ENCODE measurements around the gene MYL3.

The MYL3 gene

GRCh38 chr3:46880884-46881595 lies 17.8 kb upstream of the MYL3 start:
- no peaks in the 10 kb centered on the region for H3K9me3 ChIP-seq (ENCODE audit: severe bottlenecking)
- TF ChIP-seq CTCF (IDR thresholded peaks at IDR 0.05; ENCODE audit: low read depth, low read length): no peak
- H3K36me3 ChIP-seq: no peaks in the 10 kb centered on the region
- no peak overlapping the region for H3K27ac ChIP-seq
- no peak overlapping the region for H3K4me3 ChIP-seq (ENCODE audit: low read depth, low read length)
- peaks cover 15% of the 10 kb centered on the region for H3K27me3 ChIP-seq (ENCODE audit: insufficient read depth, low read depth, severe bottlenecking)
- DNase-seq: no peak

GRCh38 chr3:46878781-46879436 lies 15.7 kb upstream of the MYL3 start:
- no peaks in the 10 kb centered on the region for H3K9me3 ChIP-seq (ENCODE audit: severe bottlenecking)
- H3K4me3 ChIP-seq (ENCODE audit: low read depth, low read length): no peak overlapping the region
- H3K27ac ChIP-seq: no peak overlapping the region
- no peaks in the 10 kb centered on the region for H3K36me3 ChIP-seq
- peaks cover 9% of the 10 kb centered on the region for H3K27me3 ChIP-seq (ENCODE audit: insufficient read depth, low read depth, severe bottlenecking)
- peak; percentile 73 for DNase-seq
- TF ChIP-seq CTCF (IDR thresholded peaks at IDR 0.05; ENCODE audit: low read depth, low read length): 0 out of 2 replicates have a peak, but pooled peaks have one; percentile 6

GRCh38 chr3:46877406-46878125 lies 14.3 kb upstream of the MYL3 start, which contains the start of gene PTH1R:
Gene PTH1R, plus strand, starts transcription at chr3:46877721. Its CDS starts 5,839 bp downstream, at chr3:46883560.
- no peak within 1 kb of the TSS for H3K27ac ChIP-seq
- no peaks in the 10 kb centered on the region for H3K36me3 ChIP-seq
- no peak for DNase-seq
- H3K27me3 ChIP-seq (ENCODE audit: insufficient read depth, low read depth, severe bottlenecking): peaks cover 2% of the 10 kb centered on the region
- no peak for TF ChIP-seq CTCF (IDR thresholded peaks at IDR 0.05; ENCODE audit: low read depth, low read length)
- no peaks in the 10 kb centered on the region for H3K9me3 ChIP-seq (ENCODE audit: severe bottlenecking)
- no peak within 1 kb of the TSS for H3K4me3 ChIP-seq (ENCODE audit: low read depth, low read length)

GRCh38 chr3:46876313-46877300 lies 13.4 kb upstream of the MYL3 start:
- Histone ChIP-seq H3K4me3 (ENCODE audit: low read depth, low read length) (no peak overlapping the region), H3K27me3 (ENCODE audit: insufficient read depth, low read depth, severe bottlenecking) (no peaks in the 10 kb centered on the region), H3K36me3 (no peaks in the 10 kb centered on the region), H3K27ac (no peak overlapping the region), H3K9me3 (ENCODE audit: severe bottlenecking) (no peaks in the 10 kb centered on the region)
- no peak for DNase-seq
- TF ChIP-seq CTCF (IDR thresholded peaks at IDR 0.05; ENCODE audit: low read depth, low read length): no peak

- no peak overlapping the region for H3K4me3 ChIP-seq (ENCODE audit: low read depth, low read length)
- H3K27ac ChIP-seq: no peak overlapping the region
- no peak for DNase-seq
- H3K27me3 ChIP-seq (ENCODE audit: insufficient read depth, low read depth, severe bottlenecking): no peaks in the 10 kb centered on the region
- TF ChIP-seq CTCF (IDR thresholded peaks at IDR 0.05; ENCODE audit: low read depth, low read length): no peak
- H3K36me3 ChIP-seq: no peaks in the 10 kb centered on the region
- H3K9me3 ChIP-seq (ENCODE audit: severe bottlenecking): no peaks in the 10 kb centered on the region
These were observed 12.3 kb upstream of the MYL3 start for GRCh38 chr3:46875560-46875959.

All from WERI-Rb-1 (cell line).